HG02588 (cell line): ENCODE results near the gene PTEN.

Source experiments
- ATAC-seq: cut with Tn5 transposase; IDR thresholded peaks from one replicate; pipeline ENCODE4 v1.9.1; 2021; ENCODE audit warnings: mild to moderate bottlenecking, moderate library complexity; ENCODE audit not compliant: unreplicated experiment

Gene PTEN

DNA sequence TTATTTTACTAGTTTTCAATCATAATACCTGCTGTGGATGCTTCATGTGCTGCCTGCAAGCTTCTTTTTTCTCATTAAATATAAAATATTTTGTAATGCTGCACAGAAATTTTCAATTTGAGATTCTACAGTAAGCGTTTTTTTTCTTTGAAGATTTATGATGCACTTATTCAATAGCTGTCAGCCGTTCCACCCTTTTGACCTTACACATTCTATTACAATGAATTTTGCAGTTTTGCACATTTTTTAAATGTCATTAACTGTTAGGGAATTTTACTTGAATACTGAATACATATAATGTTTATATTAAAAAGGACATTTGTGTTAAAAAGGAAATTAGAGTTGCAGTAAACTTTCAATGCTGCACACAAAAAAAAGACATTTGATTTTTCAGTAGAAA is 103.0 kb downstream of the PTEN start:
- ATAC-seq = no peak

GRCh38 chr10:87973635-87974034 is 110.2 kb downstream of the PTEN start:
- no peak for ATAC-seq

GRCh38 chr10:87974130-87974529 is 110.7 kb downstream of the PTEN start:
- no peak for ATAC-seq

GRCh38 chr10:87974769-87975168 is 111.3 kb downstream of the PTEN start:
- ATAC-seq = no peak

DNA sequence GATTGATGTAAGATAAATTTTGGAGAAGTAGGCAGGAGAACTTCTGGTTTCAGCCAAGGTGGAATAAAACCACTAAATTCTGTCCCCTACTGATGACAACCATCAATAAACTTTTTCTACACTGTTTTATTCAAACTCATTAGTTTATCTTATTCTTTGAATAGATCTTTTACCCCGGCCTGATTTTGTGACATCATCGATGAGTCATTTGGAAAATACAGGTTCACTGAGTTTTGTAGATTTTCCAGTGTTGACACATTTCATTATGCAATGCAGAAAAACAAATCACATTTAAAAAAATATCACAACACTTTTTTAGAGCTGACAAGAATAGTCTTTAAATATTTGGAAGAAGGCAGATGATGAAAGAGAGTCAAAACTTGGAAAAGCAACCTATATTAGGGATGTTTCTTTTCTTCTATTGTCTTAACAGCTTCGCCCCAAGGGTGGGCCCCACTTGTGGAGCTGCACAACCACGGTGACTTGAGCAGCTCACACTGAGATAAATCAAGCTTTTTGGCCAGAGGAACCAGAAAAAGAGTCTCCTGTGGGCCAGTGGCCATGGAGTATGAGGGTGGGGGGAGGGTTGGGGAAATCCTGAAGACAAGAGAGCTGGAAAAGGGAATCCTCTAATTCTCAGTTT is 112.8 kb downstream of the PTEN start:
- no peak for ATAC-seq

GRCh38 chr10:87978166-87978565 is 114.7 kb downstream of the PTEN start:
- ATAC-seq = no peak

DNA sequence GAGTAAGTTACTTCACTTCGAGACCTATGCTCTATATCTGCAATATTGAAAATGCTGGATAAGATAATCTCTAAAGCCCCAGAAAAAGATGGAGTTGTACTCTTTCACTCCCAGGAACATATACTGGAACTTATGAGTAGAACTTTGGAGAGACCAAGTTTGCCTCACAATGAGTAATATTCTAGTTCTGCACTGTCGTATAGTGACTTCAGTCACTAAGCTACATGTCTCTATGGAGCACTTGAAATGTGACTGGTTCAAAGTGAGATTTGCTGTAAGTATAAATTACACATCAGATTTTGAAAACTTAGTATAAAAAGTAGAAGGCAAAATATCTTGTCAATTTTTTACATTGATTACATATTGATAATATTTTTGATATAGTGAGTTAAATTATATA is 116.4 kb downstream of the PTEN start:
- no peak for ATAC-seq

DNA sequence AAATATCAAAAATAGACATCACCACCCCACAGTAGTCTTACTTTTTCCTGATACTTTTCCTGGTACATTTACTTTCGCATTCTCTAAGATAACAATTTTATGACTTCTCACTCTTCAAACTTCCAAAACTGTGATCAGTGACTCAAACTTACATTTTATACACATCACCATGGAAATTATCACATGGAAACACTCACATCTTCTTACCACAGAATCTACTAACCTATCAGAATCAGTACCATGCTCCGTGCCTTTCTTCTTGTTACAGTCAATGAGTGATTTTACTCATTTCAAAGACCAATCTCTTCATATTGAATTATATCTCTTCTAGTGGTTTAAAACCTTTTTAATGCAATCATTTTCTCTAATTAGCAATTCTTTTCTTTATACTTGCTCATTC is 120.3 kb downstream of the PTEN start:
- ATAC-seq = no peak

- ATAC-seq = no peak
Measured at GRCh38 chr10:87987206-87987605, 123.8 kb downstream of the PTEN start.

DNA sequence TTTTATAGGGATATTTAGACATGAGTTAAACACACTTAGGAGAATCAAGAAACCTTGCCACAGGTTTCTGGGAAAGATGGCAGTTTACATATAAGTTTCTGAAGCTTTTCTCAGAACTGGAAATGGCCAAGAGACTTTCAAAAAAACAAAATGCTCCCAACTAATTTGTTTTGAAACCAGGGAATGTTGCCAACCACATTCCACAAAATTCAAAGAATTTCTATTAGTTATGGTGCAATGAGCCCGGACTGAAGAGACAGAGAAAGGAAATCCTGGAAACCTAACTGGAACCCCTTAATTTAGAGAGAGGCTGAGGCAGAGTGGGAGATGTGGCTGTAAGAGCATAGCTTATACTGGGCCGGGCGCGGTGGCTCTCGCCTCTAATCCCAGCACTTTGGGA is 128.5 kb downstream of the PTEN start:
- no peak for ATAC-seq

- no peak for ATAC-seq
Measured at GRCh38 chr10:88004451-88004850, 141.0 kb downstream of the PTEN start.

DNA sequence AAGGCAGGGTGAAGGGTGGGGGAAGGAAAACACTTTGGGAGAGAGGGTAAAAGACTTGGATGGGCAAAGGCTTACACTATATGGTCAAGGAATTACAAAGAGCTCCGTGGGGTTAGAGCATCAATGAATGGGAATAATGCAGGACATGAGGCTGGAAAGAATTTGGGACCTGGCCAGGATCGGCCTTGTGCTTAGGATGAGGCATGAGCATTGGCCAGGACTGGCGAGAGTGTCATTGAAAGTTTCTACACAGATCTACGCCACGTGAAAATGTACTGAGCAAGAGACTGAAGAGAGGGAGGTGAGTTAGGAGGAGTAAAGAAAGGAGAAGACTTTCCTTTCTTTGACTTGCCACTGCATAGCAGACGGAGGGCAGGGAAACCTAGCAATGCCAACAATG is 142.8 kb downstream of the PTEN start:
- no peak for ATAC-seq

DNA sequence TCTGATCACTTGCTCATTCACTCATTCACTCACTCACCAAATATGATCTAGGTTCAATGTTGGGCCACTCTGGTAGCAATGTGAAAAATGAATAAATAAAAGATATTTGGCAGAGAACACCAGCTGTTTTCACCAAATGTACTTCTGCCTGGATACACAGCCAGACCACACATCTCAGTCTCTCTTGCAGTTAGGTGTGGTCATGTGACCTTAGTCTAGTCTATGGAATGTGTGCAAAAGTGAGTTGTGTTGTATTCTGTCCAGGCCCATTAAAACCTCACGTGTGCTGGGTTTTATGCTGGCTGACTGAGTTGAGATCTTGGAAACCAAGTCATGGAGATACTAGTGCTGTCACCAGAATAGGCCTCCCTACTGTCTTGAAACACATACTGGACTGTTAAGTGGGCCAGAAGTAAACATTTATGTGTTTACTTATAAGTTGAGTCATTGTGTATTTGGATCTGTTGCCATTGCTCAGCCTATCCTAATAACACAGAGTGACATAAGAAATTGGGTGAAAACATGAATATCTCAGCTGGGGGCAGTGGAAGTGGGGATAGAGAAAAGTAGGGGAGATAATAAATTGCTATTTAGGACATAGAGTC is 145.5 kb downstream of the PTEN start:
- no peak for ATAC-seq

- ATAC-seq = no peak
Measured at GRCh38 chr10:88012641-88013040, 149.2 kb downstream of the PTEN start.

DNA sequence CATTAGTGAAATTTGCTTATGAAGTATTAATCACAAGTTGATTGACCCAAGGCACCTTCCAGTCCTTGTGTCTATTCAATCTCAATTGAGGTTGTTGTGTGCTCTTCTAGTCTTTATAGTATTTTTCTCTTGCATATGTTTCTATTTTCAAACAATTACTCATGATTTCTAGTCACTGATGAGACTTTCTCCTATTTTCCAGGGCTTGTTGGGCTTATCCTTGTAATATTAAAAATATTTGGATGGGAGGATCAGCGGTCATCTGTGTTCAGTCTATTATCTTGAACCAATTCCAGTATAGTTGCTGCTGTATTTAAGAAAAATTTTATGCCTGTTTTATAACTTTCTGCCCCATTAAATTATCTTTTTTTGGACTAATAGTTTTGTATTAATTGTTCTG is 154.4 kb downstream of the PTEN start:
- no peak for ATAC-seq

GRCh38 chr10:88019753-88020152 is 156.3 kb downstream of the PTEN start:
- ATAC-seq = no peak
